HepG2 (cell line): ENCODE results near the gene C1orf116. TPM values are rescaled to one million over a fixed set of nuclear protein-coding genes. Genes with fewer than 3 reads are reported as not detected.

Experiments
- CHCHD3 ChIP-seq: sonication (generic); formaldehyde crosslinking; IDR thresholded peaks from 2 replicates; pipeline ENCODE4 v1.8.0; 2022; ENCODE audit warnings: mild to moderate bottlenecking, missing genetic modification reagents, moderate library complexity
- FOXP4 ChIP-seq: sonication (generic); formaldehyde crosslinking; IDR thresholded peaks from 2 replicates; pipeline ENCODE4 v1.4.0; 2020; ENCODE audit warnings: missing genetic modification reagents
- HCFC1 ChIP-seq: fragments of 150-350 bp; IDR thresholded peaks from 2 replicates; pipeline ENCODE4 v1.6.1; 2014; ENCODE audit warnings: low read depth, low read length
- IKZF4 ChIP-seq: sonication (generic); formaldehyde crosslinking; IDR thresholded peaks from 2 replicates; pipeline ENCODE4 v1.5.1; 2020; ENCODE audit warnings: borderline replicate concordance, mild to moderate bottlenecking, low read depth, missing genetic modification reagents; ENCODE audit errors: not compliant biosample characterization
- KDM4B ChIP-seq: sonication (generic); formaldehyde crosslinking; IDR thresholded peaks from 2 replicates; pipeline ENCODE4 v1.4.0; 2020; ENCODE audit warnings: missing genetic modification reagents
- MAFG ChIP-seq: sonication (generic); formaldehyde crosslinking; IDR thresholded peaks from 2 replicates; pipeline ENCODE4 v1.5.1; 2020; ENCODE audit warnings: mild to moderate bottlenecking, missing genetic modification reagents
- REXO4 ChIP-seq: sonication (generic); formaldehyde crosslinking; IDR thresholded peaks from 2 replicates; pipeline ENCODE4 v1.8.0; 2022; ENCODE audit warnings: missing genetic modification reagents, mild to moderate bottlenecking, borderline replicate concordance
- ZNF160 ChIP-seq: sonication (generic); formaldehyde crosslinking; IDR thresholded peaks from 2 replicates; pipeline ENCODE4 v1.8.0; 2022; ENCODE audit warnings: mild to moderate bottlenecking, inconsistent platforms, missing genetic modification reagents
- ZNF550 ChIP-seq: sonication (generic); formaldehyde crosslinking; IDR thresholded peaks from 2 replicates; pipeline ENCODE4 v1.4.0; 2020; ENCODE audit warnings: mild to moderate bottlenecking, missing genetic modification reagents, borderline replicate concordance
- ZNF766 ChIP-seq: sonication (generic); formaldehyde crosslinking; IDR thresholded peaks from 2 replicates; pipeline ENCODE4 v1.5.0; 2020; ENCODE audit warnings: missing genetic modification reagents, borderline replicate concordance
- polyA plus RNA-seq, 8 experiments: library from polyadenylated mRNA; depleted of rRNA in 3 of 8; stranded (reverse) in 7 of 8; unstranded in 1 of 8; fragments of >200 nt; fragmentation: Illumina TruSeq in 4 of 8; extraction: Trizol in 4 of 8; gene quantifications; 2 replicates each; pipeline versions ENCODE4 v1.2.1 to v1.2.3, GENCODE V29; 2011 to 2016; ENCODE audit warnings: low read depth in 4 of 8, missing spikeins in 1 of 8, mixed read lengths in 1 of 8; ENCODE audit not compliant: insufficient read depth in 1 of 8
- total RNA-seq, 5 experiments: library from RNA; depleted of rRNA; stranded (reverse); fragments of >200 nt; fragmentation: Illumina TruSeq; extraction: Trizol; gene quantifications; 2 replicates each; pipeline ENCODE4 v1.2.3, GENCODE V29; 2016; ENCODE audit warnings: low read depth in 1 of 5
- TF ChIP-seq, protein P1 (sequence below): sonication (generic); formaldehyde crosslinking; IDR thresholded peaks from 2 replicates; pipeline ENCODE4 v1.5.0; 2020; ENCODE audit warnings: missing genetic modification reagents, mild to moderate bottlenecking, borderline replicate concordance
- TF ChIP-seq, protein P2 (sequence below): sonication (generic); formaldehyde crosslinking; IDR thresholded peaks from 2 replicates; pipeline ENCODE4 v1.9.0; 2022; ENCODE audit warnings: low read depth, missing genetic modification reagents
- TF ChIP-seq, protein P3 (sequence below): sonication (generic); formaldehyde crosslinking; IDR thresholded peaks from 2 replicates; pipeline ENCODE4 v1.4.0; 2020; ENCODE audit warnings: missing genetic modification reagents
- TF ChIP-seq, protein P4 (sequence below): sonication (generic); formaldehyde crosslinking; IDR thresholded peaks from 2 replicates; pipeline ENCODE4 v1.5.0; 2020; ENCODE audit warnings: missing genetic modification reagents

C1orf116 gene
- total and polyA plus RNA-seq, 2 of the 13 experiments (the other 11 are each of a cell fraction or from before 2014, with no cell fraction given): 0.51 to 0.95 TPM

- no peak for TF ChIP-seq ZNF766 (CRISPR knock-in tag)
- TF ChIP-seq ZNF550 (CRISPR knock-in tag): no peak
- no peak for TF ChIP-seq HCFC1
- no peak for TF ChIP-seq CHCHD3
- TF ChIP-seq, protein P1, sequence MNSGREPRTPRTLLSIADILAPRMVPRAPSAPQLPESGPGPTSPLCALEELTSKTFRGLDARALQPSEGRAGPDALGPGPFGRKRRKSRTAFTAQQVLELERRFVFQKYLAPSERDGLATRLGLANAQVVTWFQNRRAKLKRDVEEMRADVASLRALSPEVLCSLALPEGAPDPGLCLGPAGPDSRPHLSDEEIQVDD (CRISPR knock-in tag): no peak
- TF ChIP-seq MAFG (CRISPR knock-in tag): no peak
- TF ChIP-seq REXO4 (CRISPR knock-in tag): no peak
- no peak for TF ChIP-seq IKZF4 (CRISPR knock-in tag)
- TF ChIP-seq, protein P2, sequence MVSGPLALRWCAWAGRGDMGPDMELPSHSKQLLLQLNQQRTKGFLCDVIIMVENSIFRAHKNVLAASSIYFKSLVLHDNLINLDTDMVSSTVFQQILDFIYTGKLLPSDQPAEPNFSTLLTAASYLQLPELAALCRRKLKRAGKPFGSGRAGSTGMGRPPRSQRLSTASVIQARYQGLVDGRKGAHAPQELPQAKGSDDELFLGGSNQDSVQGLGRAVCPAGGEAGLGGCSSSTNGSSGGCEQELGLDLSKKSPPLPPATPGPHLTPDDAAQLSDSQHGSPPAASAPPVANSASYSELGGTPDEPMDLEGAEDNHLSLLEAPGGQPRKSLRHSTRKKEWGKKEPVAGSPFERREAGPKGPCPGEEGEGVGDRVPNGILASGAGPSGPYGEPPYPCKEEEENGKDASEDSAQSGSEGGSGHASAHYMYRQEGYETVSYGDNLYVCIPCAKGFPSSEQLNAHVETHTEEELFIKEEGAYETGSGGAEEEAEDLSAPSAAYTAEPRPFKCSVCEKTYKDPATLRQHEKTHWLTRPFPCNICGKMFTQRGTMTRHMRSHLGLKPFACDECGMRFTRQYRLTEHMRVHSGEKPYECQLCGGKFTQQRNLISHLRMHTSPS (CRISPR knock-in tag): 0 out of 2 replicates have a peak, but pooled peaks have one; percentile 32
- no peak for TF ChIP-seq FOXP4 (CRISPR knock-in tag)
- no peak for TF ChIP-seq ZNF160 (CRISPR knock-in tag)
- TF ChIP-seq KDM4B (CRISPR knock-in tag): no peak
- TF ChIP-seq, protein P3, sequence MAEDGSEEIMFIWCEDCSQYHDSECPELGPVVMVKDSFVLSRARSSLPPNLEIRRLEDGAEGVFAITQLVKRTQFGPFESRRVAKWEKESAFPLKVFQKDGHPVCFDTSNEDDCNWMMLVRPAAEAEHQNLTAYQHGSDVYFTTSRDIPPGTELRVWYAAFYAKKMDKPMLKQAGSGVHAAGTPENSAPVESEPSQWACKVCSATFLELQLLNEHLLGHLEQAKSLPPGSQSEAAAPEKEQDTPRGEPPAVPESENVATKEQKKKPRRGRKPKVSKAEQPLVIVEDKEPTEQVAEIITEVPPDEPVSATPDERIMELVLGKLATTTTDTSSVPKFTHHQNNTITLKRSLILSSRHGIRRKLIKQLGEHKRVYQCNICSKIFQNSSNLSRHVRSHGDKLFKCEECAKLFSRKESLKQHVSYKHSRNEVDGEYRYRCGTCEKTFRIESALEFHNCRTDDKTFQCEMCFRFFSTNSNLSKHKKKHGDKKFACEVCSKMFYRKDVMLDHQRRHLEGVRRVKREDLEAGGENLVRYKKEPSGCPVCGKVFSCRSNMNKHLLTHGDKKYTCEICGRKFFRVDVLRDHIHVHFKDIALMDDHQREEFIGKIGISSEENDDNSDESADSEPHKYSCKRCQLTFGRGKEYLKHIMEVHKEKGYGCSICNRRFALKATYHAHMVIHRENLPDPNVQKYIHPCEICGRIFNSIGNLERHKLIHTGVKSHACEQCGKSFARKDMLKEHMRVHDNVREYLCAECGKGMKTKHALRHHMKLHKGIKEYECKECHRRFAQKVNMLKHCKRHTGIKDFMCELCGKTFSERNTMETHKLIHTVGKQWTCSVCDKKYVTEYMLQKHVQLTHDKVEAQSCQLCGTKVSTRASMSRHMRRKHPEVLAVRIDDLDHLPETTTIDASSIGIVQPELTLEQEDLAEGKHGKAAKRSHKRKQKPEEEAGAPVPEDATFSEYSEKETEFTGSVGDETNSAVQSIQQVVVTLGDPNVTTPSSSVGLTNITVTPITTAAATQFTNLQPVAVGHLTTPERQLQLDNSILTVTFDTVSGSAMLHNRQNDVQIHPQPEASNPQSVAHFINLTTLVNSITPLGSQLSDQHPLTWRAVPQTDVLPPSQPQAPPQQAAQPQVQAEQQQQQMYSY: no peak
- TF ChIP-seq, protein P4, sequence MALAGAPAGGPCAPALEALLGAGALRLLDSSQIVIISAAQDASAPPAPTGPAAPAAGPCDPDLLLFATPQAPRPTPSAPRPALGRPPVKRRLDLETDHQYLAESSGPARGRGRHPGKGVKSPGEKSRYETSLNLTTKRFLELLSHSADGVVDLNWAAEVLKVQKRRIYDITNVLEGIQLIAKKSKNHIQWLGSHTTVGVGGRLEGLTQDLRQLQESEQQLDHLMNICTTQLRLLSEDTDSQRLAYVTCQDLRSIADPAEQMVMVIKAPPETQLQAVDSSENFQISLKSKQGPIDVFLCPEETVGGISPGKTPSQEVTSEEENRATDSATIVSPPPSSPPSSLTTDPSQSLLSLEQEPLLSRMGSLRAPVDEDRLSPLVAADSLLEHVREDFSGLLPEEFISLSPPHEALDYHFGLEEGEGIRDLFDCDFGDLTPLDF: no peak
These were observed 18.8 kb upstream of the C1orf116 start, which contains the start of gene YOD1 (continued) for GRCh38 chr1:207051191-207051943.
